K562 (cell line): ENCODE results near the gene DNAJC1. TPM values are rescaled to one million over a fixed set of nuclear protein-coding genes. Genes with fewer than 3 reads are reported as not detected.

ENCODE experiments used
- ATAC-seq: fragments of 200-7000 bp; cut with Tn5 transposase; 3 replicates; pipeline ENCODE4 v1.9.1; 2020; ENCODE audit warnings: moderate library complexity
- BruUV-seq: library from RNA; stranded (reverse); fragments of 400-500 nt; replicated peaks from 2 replicates; lab custom pipeline; 2021; lab: Mats Ljungman, UMichigan
- CTCF ChIA-PET: fragments of 300-600 bp; formaldehyde crosslinking; extraction: SDS; loops from one replicate; lab custom pipeline; 2021; ENCODE audit warnings: low intra/inter-chr PET ratio; lab: Yijun Ruan, JAX
- POLR2A ChIA-PET: fragments of 300-600, 350-650 bp; sonication (Branson Sonifier 250); formaldehyde crosslinking; extraction: SDS; loops from one replicate; lab custom pipeline; 2021; ENCODE audit warnings: antibody characterized with exemption, inconsistent platforms; lab: Yijun Ruan, JAX
- DNase-seq, 4 experiments: peaks; one replicate each; pipeline versions ENCODE4 v3.0.0 to v3.0.0-alpha.2; 2011 to 2018; ENCODE audit warnings: low spot score in 3 of 4, mixed read lengths in 3 of 4; ENCODE audit errors: extremely low read depth in 1 of 4
- FAIRE-seq: peaks from 2 replicates; lab custom pipeline; 2011; peaks lifted over from hg19 to GRCh38; lab: Jason Lieb, UNC
- H2AFZ ChIP-seq: 2 replicates; pipeline ENCODE4 v1.6.0; 2011; ENCODE audit warnings: low read depth, low read length, control low read depth, inconsistent platforms
- H3K27ac ChIP-seq: fragments of 200-600 bp; 3 replicates; pipeline ENCODE4 v1.8.0; 2011; ENCODE audit warnings: low read depth, mild to moderate bottlenecking, control low read depth, inconsistent platforms, low read length, moderate library complexity, mixed read lengths; ENCODE audit errors: extremely low read depth
- H3K27me3 ChIP-seq, 2 experiments: fragments of 300-600 bp in 1 of 2; 2 replicates in 1 of 2; 3 replicates in 1 of 2; pipeline versions ENCODE4 v1.6.0 to v1.8.0; 2011; ENCODE audit warnings: inconsistent platforms in 2 of 2, low read length in 2 of 2, mild to moderate bottlenecking in 1 of 2, mixed read lengths in 1 of 2, moderate library complexity in 1 of 2; ENCODE audit not compliant: control insufficient read depth in 2 of 2, insufficient read depth in 2 of 2
- H3K36me3 ChIP-seq: fragments of 300-600 bp; 3 replicates; pipeline ENCODE4 v1.8.0; 2011; ENCODE audit warnings: mild to moderate bottlenecking, low read length, inconsistent platforms; ENCODE audit not compliant: control insufficient read depth, insufficient read depth
- H3K4me1 ChIP-seq, 2 experiments: fragments of 200-600 bp in 1 of 2; replicated peaks in 1 of 2; 2 replicates in 1 of 2; 3 replicates in 1 of 2; pipeline versions ENCODE4 v1.5.1 to v1.8.0; 2011; ENCODE audit warnings: inconsistent platforms in 2 of 2, low read length in 2 of 2, mild to moderate bottlenecking in 1 of 2, mixed read lengths in 1 of 2, moderate library complexity in 1 of 2; ENCODE audit not compliant: control insufficient read depth in 2 of 2, insufficient read depth in 2 of 2
- H3K4me2 ChIP-seq: 2 replicates; pipeline ENCODE4 v1.6.1; 2011; ENCODE audit warnings: low read length, control low read depth, inconsistent platforms, mixed read lengths; ENCODE audit not compliant: insufficient read depth
- H3K4me3 ChIP-seq: fragments of 200-600 bp; sonication (generic), shearing (Covaris generic); 2 replicates; pipeline ENCODE4 v1.5.1; 2016; ENCODE audit warnings: control low read depth, inconsistent platforms
- H3K79me2 ChIP-seq: fragments of 200-600 bp; 3 replicates; pipeline ENCODE4 v1.8.0; 2011; ENCODE audit warnings: low read length, inconsistent platforms; ENCODE audit not compliant: control insufficient read depth, insufficient read depth
- H3K9ac ChIP-seq, 2 experiments: 2 replicates each; pipeline versions ENCODE4 v1.6.0 to v1.6.1; 2011; ENCODE audit warnings: low read depth in 2 of 2, low read length in 2 of 2, control low read depth in 1 of 2, inconsistent platforms in 1 of 2, mild to moderate bottlenecking in 1 of 2, mixed read lengths in 1 of 2; ENCODE audit not compliant: insufficient read depth in 1 of 2
- H3K9me1 ChIP-seq: one replicate; pipeline ENCODE4 v1.6.0; 2011; ENCODE audit warnings: inconsistent platforms, mild to moderate bottlenecking, low read length, moderate library complexity; ENCODE audit not compliant: control insufficient read depth, insufficient read depth
- H3K9me3 ChIP-seq: replicated peaks from 2 replicates; pipeline ENCODE4 v1.5.1; 2011; ENCODE audit warnings: low read depth, low read length, inconsistent platforms; ENCODE audit not compliant: control insufficient read depth, insufficient read depth
- H4K20me1 ChIP-seq: replicated peaks from 2 replicates; pipeline ENCODE4 v1.6.1; 2011; ENCODE audit warnings: low read length, inconsistent platforms, mixed read lengths; ENCODE audit not compliant: control insufficient read depth, insufficient read depth
- CEBPZ ChIP-seq: fragments of 150-350 bp; IDR thresholded peaks from 2 replicates; pipeline ENCODE4 v1.6.1; 2014; ENCODE audit warnings: low read depth, mild to moderate bottlenecking, low read length, borderline replicate concordance
- CLOCK ChIP-seq: fragments of 250-450 bp; sonication (Bioruptor Pico); IDR thresholded peaks from 2 replicates; pipeline ENCODE4 v1.4.0; 2020; ENCODE audit warnings: mild to moderate bottlenecking, moderate library complexity, borderline replicate concordance
- ERF ChIP-seq: fragments of 450-650 bp; formaldehyde crosslinking; IDR thresholded peaks from 2 replicates; pipeline ENCODE4 v1.4.0; 2020; ENCODE audit warnings: mild to moderate bottlenecking, mixed read lengths
- JUN ChIP-seq, 2 experiments: sonication (generic) in 1 of 2; formaldehyde crosslinking in 1 of 2; IDR thresholded peaks; 2 replicates each; pipeline versions ENCODE4 v1.6.1 to v1.8.0; 2012 to 2022; ENCODE audit warnings: borderline replicate concordance in 2 of 2, mild to moderate bottlenecking in 2 of 2, improper control_type of control experiment in 1 of 2, low read depth in 1 of 2, low read length in 1 of 2, missing genetic modification reagents in 1 of 2
- ZBTB8A ChIP-seq: fragments of 450-650 bp; IDR thresholded peaks from 2 replicates; pipeline ENCODE4 v1.6.1; 2018; ENCODE audit warnings: mild to moderate bottlenecking, moderate library complexity; ENCODE audit not compliant: partially characterized antibody
- ZKSCAN3 ChIP-seq: fragments of 250-450 bp; sonication (Bioruptor Pico); IDR thresholded peaks from 2 replicates; pipeline ENCODE4 v1.4.0; 2020
- ZNF23 ChIP-seq: fragments of 250-450 bp; sonication (Bioruptor Pico); IDR thresholded peaks from 2 replicates; pipeline ENCODE4 v1.4.0; 2020; ENCODE audit warnings: mild to moderate bottlenecking
- ZNF586 ChIP-seq: fragments of 450-650 bp; formaldehyde crosslinking; conservative IDR thresholded peaks from 2 replicates; pipeline ENCODE4 v1.4.0; 2020; ENCODE audit warnings: mild to moderate bottlenecking, moderate library complexity
- WGBS: fragments of 100-300 bp; shearing (Covaris generic); methylation state at CpG from one replicate; pipeline ENCODE4 v1.1.6; 2016; ENCODE audit warnings: low coverage, mixed read lengths; ENCODE audit not compliant: insufficient coverage; ENCODE audit errors: missing lambda C conversion rate; 5-methylcytosine and 5-hydroxymethylcytosine counted together
- in situ Hi-C: fragments of 300-500 bp; cut with MboI; formaldehyde crosslinking; loops from 4 replicates; pipeline ENCODE4 v1.15.0; 2018; ENCODE audit warnings: inconsistent platforms, mixed read lengths
- intact Hi-C: fragments of 100-400 bp; cut with micrococcal nuclease; formaldehyde crosslinking; loops from 2 replicates; pipeline ENCODE4 v1.14.2; 2022
- polyA plus RNA-seq, 8 experiments: library from polyadenylated mRNA; depleted of rRNA in 4 of 8; stranded (reverse) in 5 of 8; unstranded in 3 of 8; fragments of >200 nt; fragmentation: Nextera tagmentation in 2 of 8; fragmentation: Illumina TruSeq in 1 of 8; extraction: Ambion mirVana in 2 of 8; extraction: Trizol in 1 of 8; gene quantifications; 2 replicates each; pipeline versions ENCODE4 v1.2.1 to v1.2.3, GENCODE V29; 2011 to 2014; ENCODE audit warnings: inconsistent platforms in 1 of 8, missing spikeins in 1 of 8
- total RNA-seq, 7 experiments: library from RNA; depleted of rRNA in 6 of 7; stranded (reverse); fragments of >200 nt in 6 of 7; fragmentation: Illumina TruSeq in 2 of 7; extraction: Trizol in 2 of 7; gene quantifications; 2 replicates each; pipeline versions ENCODE4 v1.2.1 to v1.2.3, GENCODE V29; 2011 to 2021; ENCODE audit warnings: low replicate concordance in 1 of 7
- TF ChIP-seq, protein P1 (sequence below): fragments of 250-450 bp; sonication (Bioruptor Pico); IDR thresholded peaks from 2 replicates; pipeline ENCODE4 v1.8.0; 2022; ENCODE audit warnings: moderate library complexity, mild to moderate bottlenecking, inconsistent platforms

DNAJC1 gene
- total and polyA plus RNA-seq, 9 of the 15 experiments (the other 6 are each of a cell fraction or from before 2014, with no cell fraction given): 5.4 to 77.6 (median 40.3) TPM

GRCh38 chr10:21959998-21960397 lies 43.5 kb downstream of the DNAJC1 start:
- ATAC-seq: no peak
- Histone ChIP-seq H3K79me2 (peaks cover 59% of the 10 kb centered on the region), H3K9me1 (no peaks in the 10 kb centered on the region), H3K27me3 (no peaks in the 10 kb centered on the region), H2AFZ (no peak overlapping the region), H3K4me3 (no peak overlapping the region), H3K9ac (no peak overlapping the region), H3K36me3 (no peaks in the 10 kb centered on the region), H3K27ac (no peak overlapping the region), H3K4me2 (no peak overlapping the region), H4K20me1 (no peaks in the 10 kb centered on the region), H3K9me3 (no peaks in the 10 kb centered on the region), H3K4me1 (peaks cover 0 to 4% of the 10 kb centered on the region in 2 experiments; a peak in 2 of 5 replicates)
- no peak for FAIRE-seq
- WGBS: 60% methylated on average over 2 of the region's 2 CpGs
- in situ Hi-C loops (loop anchor here (25.0 kb wide), 1 partner anchor 898 kb away; no protein-coding TSS in a partner anchor), intact Hi-C loops (no loop called here)
- CTCF ChIA-PET: no interaction called here
- no TSS peak for BruUV-seq
- POLR2A ChIA-PET: no interaction called here
- DNase-seq: no peak
- TF ChIP-seq, protein P1, sequence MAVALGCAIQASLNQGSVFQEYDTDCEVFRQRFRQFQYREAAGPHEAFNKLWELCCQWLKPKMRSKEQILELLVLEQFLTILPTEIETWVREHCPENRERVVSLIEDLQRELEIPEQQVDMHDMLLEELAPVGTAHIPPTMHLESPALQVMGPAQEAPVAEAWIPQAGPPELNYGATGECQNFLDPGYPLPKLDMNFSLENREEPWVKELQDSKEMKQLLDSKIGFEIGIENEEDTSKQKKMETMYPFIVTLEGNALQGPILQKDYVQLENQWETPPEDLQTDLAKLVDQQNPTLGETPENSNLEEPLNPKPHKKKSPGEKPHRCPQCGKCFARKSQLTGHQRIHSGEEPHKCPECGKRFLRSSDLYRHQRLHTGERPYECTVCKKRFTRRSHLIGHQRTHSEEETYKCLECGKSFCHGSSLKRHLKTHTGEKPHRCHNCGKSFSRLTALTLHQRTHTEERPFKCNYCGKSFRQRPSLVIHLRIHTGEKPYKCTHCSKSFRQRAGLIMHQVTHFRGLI (CRISPR knock-in tag): no peak
- TF ChIP-seq ZBTB8A (no peak), CLOCK (CRISPR knock-in tag) (no peak), ZNF23 (CRISPR knock-in tag) (no peak), ZNF586 (no peak), ZKSCAN3 (CRISPR knock-in tag) (no peak), ERF (CRISPR knock-in tag) (no peak), CEBPZ (no peak), JUN (IDR thresholded peaks at IDR 0.05; ENCODE audit: borderline replicate concordance, low read depth, low read length) (no peak), JUN (CRISPR knock-in tag; IDR thresholded peaks at IDR 0.05; ENCODE audit: borderline replicate concordance) (no peak)
